Measurements from ENCODE around the gene NFRKB. TPM values are rescaled to one million over a fixed set of nuclear protein-coding genes. Genes with fewer than 3 reads are reported as not detected.

The NFRKB gene
- total and polyA plus RNA-seq, 2 experiments from 2014 or later, result 9.1 to 17.6 TPM

GRCh38 chr11:129894278-129895125, 876 bp downstream of the NFRKB start:
- WGBS, 2 experiments (ENCODE audit: low coverage in 1 of 2, low lambda C conversion rate in 2 of 2, missing lambda C conversion rate in 2 of 2), result 18 to 19% methylated on average over 13 of the region's 13 CpGs

DNA sequence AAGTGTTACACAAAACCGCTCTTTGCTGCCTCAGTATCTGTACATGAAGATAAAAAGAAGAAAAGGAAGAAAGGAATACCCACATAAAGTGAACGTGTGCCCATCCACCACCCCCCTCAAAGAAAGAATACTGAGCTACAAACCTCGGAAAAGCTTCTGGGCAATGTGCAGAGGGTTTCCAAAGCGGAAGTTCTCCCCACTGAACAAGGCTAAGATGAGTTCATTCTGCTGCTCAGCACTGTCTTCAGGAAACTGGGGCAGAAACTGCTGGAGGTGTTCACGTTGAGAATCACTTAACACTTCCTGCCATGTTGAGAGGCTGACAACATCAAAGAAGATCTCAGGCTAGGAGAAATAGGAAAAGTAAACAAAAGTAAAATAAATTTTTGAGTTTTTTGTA, 6.9 kb downstream of the NFRKB start:
- peaks cover 25% of the 10 kb centered on the region; the same call in 1 of the 2 replicates for H3K36me3 ChIP-seq (ENCODE audit: low read depth)
- WGBS, 2 experiments (ENCODE audit: low coverage in 1 of 2, low lambda C conversion rate in 2 of 2, missing lambda C conversion rate in 2 of 2), result 96 to 99% methylated on average over 5 of the region's 5 CpGs

More at GRCh38 chr11:129894278-129895125, 876 bp downstream of the NFRKB start:
- peak overlapping the region; percentile 87 for H3K4me2 ChIP-seq (ENCODE audit: unreplicated experiment)
- peak overlapping the region; percentile 80 for H3K9ac ChIP-seq
- H4K20me1 ChIP-seq (ENCODE audit: insufficient read depth), result no peaks in the 10 kb centered on the region
- H3K4me1 ChIP-seq (ENCODE audit: insufficient read depth), result peaks cover 7% of the 10 kb centered on the region; the same call in 1 of the 2 replicates
- TF ChIP-seq EZH2phosphoT487 (IDR thresholded peaks at IDR 0.05; ENCODE audit: insufficient read depth, low read depth) (no peak), EZH2 (IDR thresholded peaks at IDR 0.05; ENCODE audit: insufficient read depth, poor library complexity, severe bottlenecking) (no peak)
- DNase-seq, result peak; percentile 59
- in situ Hi-C loops (cut with MboI), result no loop called here
- H3K9me2 ChIP-seq (ENCODE audit: insufficient read depth), result no peaks in the 10 kb centered on the region
- H3K27ac ChIP-seq, result no peak overlapping the region
- H3K4me3 ChIP-seq, result peak overlapping the region; percentile 86
- H3K9me3 ChIP-seq (ENCODE audit: low read depth), result no peaks in the 10 kb centered on the region
- no peaks in the 10 kb centered on the region for H3K27me3 ChIP-seq (replicated peaks; ENCODE audit: insufficient read depth)
- peaks cover 19% of the 10 kb centered on the region for H3K79me2 ChIP-seq (ENCODE audit: insufficient read depth)
- H2AFZ ChIP-seq, result peak overlapping the region; percentile 93
- H3F3A ChIP-seq (ENCODE audit: insufficient read depth), result 0 out of 2 replicates have a peak, but pooled peaks cover 3% of the 10 kb centered on the region
- no peaks in the 10 kb centered on the region for H3K36me3 ChIP-seq (ENCODE audit: low read depth)

GRCh38 chr11:129885381-129885780, 10.0 kb downstream of the NFRKB start:
- H3K79me2 ChIP-seq (ENCODE audit: insufficient read depth), result no peaks in the 10 kb centered on the region
- no peak overlapping the region for H3K27ac ChIP-seq
- H3K4me3 ChIP-seq, result no peak overlapping the region
- no peak overlapping the region for H2AFZ ChIP-seq
- 98 to 99% methylated on average over 12 of the region's 12 CpGs for WGBS, 2 experiments (ENCODE audit: low coverage in 1 of 2, low lambda C conversion rate in 2 of 2, missing lambda C conversion rate in 2 of 2)
- no peak for DNase-seq
- no peak overlapping the region for H3K4me2 ChIP-seq (ENCODE audit: unreplicated experiment)
- H4K20me1 ChIP-seq (ENCODE audit: insufficient read depth), result no peaks in the 10 kb centered on the region
- H3K27me3 ChIP-seq (replicated peaks; ENCODE audit: insufficient read depth), result no peaks in the 10 kb centered on the region
- H3F3A ChIP-seq (ENCODE audit: insufficient read depth), result no peaks in the 10 kb centered on the region
- no peaks in the 10 kb centered on the region for H3K4me1 ChIP-seq (ENCODE audit: insufficient read depth)
- in situ Hi-C loops (cut with MboI), result no loop called here
- TF ChIP-seq EZH2 (IDR thresholded peaks at IDR 0.05; ENCODE audit: insufficient read depth, poor library complexity, severe bottlenecking), result no peak
- TF ChIP-seq EZH2phosphoT487 (IDR thresholded peaks at IDR 0.05; ENCODE audit: insufficient read depth, low read depth), result no peak
- no peaks in the 10 kb centered on the region for H3K9me2 ChIP-seq (ENCODE audit: insufficient read depth)
- H3K9me3 ChIP-seq (ENCODE audit: low read depth), result no peaks in the 10 kb centered on the region
- H3K36me3 ChIP-seq (ENCODE audit: low read depth), result peaks cover 35% of the 10 kb centered on the region
- no peak overlapping the region for H3K9ac ChIP-seq

More for the DNA sequence above, 6.9 kb downstream of the NFRKB start:
- no peak for TF ChIP-seq EZH2phosphoT487 (IDR thresholded peaks at IDR 0.05; ENCODE audit: insufficient read depth, low read depth)
- TF ChIP-seq EZH2 (IDR thresholded peaks at IDR 0.05; ENCODE audit: insufficient read depth, poor library complexity, severe bottlenecking), result no peak
- H3K4me3 ChIP-seq, result no peak overlapping the region
- H3K4me2 ChIP-seq (ENCODE audit: unreplicated experiment), result no peak overlapping the region
- peaks cover under 1% of the 10 kb centered on the region for H3K79me2 ChIP-seq (ENCODE audit: insufficient read depth)
- in situ Hi-C loops (cut with MboI), result no loop called here
- no peaks in the 10 kb centered on the region for H3K27me3 ChIP-seq (replicated peaks; ENCODE audit: insufficient read depth)
- H2AFZ ChIP-seq, result no peak overlapping the region
- no peaks in the 10 kb centered on the region for H4K20me1 ChIP-seq (ENCODE audit: insufficient read depth)
- H3K9me3 ChIP-seq (ENCODE audit: low read depth), result no peaks in the 10 kb centered on the region
- no peaks in the 10 kb centered on the region for H3K9me2 ChIP-seq (ENCODE audit: insufficient read depth)
- H3F3A ChIP-seq (ENCODE audit: insufficient read depth), result no peaks in the 10 kb centered on the region
- no peak overlapping the region for H3K27ac ChIP-seq
- no peaks in the 10 kb centered on the region for H3K4me1 ChIP-seq (ENCODE audit: insufficient read depth)
- H3K9ac ChIP-seq, result no peak overlapping the region
- no peak for DNase-seq

DNA sequence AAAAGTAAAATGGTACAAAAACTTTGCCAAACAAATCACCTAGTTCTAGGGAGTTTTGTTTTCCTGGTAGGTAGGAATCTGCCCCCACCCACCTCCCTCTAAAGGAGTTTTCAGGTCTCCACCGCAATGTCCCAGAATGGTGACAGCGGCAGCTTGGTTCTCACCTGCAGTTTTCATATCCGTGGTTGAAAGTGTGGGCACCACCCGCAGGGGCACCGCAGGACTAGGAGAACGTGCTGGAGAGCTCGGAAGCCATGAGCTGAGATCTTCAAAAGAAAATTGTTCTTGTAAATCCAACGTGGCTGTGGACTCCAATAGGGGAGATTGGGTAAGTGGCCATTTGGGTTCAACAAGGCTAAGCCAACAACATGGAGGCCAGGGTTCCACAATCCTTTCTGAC, 10.8 kb downstream of the NFRKB start:
- 92% methylated on average over 8 of the region's 8 CpGs for WGBS, 2 experiments (ENCODE audit: low coverage in 1 of 2, low lambda C conversion rate in 2 of 2, missing lambda C conversion rate in 2 of 2)
- no peak overlapping the region for H3K9ac ChIP-seq
- no peaks in the 10 kb centered on the region for H3F3A ChIP-seq (ENCODE audit: insufficient read depth)
- no peaks in the 10 kb centered on the region for H4K20me1 ChIP-seq (ENCODE audit: insufficient read depth)
- no peaks in the 10 kb centered on the region for H3K9me3 ChIP-seq (ENCODE audit: low read depth)
- no peaks in the 10 kb centered on the region for H3K27me3 ChIP-seq (replicated peaks; ENCODE audit: insufficient read depth)
- H3K36me3 ChIP-seq (ENCODE audit: low read depth), result peaks cover 37% of the 10 kb centered on the region
- H3K27ac ChIP-seq, result no peak overlapping the region
- TF ChIP-seq EZH2phosphoT487 (IDR thresholded peaks at IDR 0.05; ENCODE audit: insufficient read depth, low read depth), result no peak
- TF ChIP-seq EZH2 (IDR thresholded peaks at IDR 0.05; ENCODE audit: insufficient read depth, poor library complexity, severe bottlenecking), result no peak
- no peak overlapping the region for H2AFZ ChIP-seq
- H3K9me2 ChIP-seq (ENCODE audit: insufficient read depth), result no peaks in the 10 kb centered on the region
- no peak overlapping the region for H3K4me2 ChIP-seq (ENCODE audit: unreplicated experiment)
- DNase-seq, result no peak
- no peaks in the 10 kb centered on the region for H3K79me2 ChIP-seq (ENCODE audit: insufficient read depth)
- in situ Hi-C loops (cut with MboI), result no loop called here
- no peaks in the 10 kb centered on the region for H3K4me1 ChIP-seq (ENCODE audit: insufficient read depth)
- no peak overlapping the region for H3K4me3 ChIP-seq

All from GM23248 (cell line).